Coronary artery (tissue), 2 donors: ENCODE data around the gene AFMID.

Experiments
- DNase-seq: peaks from one replicate; pipeline ENCODE4 v3.0.0-alpha.2; 2017; ENCODE audit warnings: low spot score
- H3K27ac ChIP-seq, 2 donors: fragments of 200-600 bp; sonication (generic); one replicate each; pipeline ENCODE4 v1.5.1; 2016 to 2019
- H3K4me3 ChIP-seq: fragments of 200-600 bp; sonication (generic); 2 replicates; pipeline ENCODE4 v1.5.1; 2016; ENCODE audit warnings: mild to moderate bottlenecking, moderate library complexity
- CTCF ChIP-seq: fragments of 200-600 bp; sonication (generic); IDR thresholded peaks from one replicate; pipeline ENCODE4 v1.5.1; 2019; ENCODE audit warnings: antibody characterized with exemption

AFMID gene

GRCh38 chr17:78238823-78239488 is 51.8 kb downstream of the AFMID start:
- Histone ChIP-seq H3K27ac (no peak overlapping the region), H3K4me3 (no peak overlapping the region)
- DNase-seq, result no peak
- no peak for TF ChIP-seq CTCF

GRCh38 chr17:78239489-78239931 is 52.3 kb downstream of the AFMID start:
- no peak overlapping the region for H3K27ac ChIP-seq
- H3K4me3 ChIP-seq, result no peak overlapping the region
- TF ChIP-seq CTCF, result no peak
- no peak for DNase-seq

- no peak for TF ChIP-seq CTCF
- no peak overlapping the region for H3K27ac ChIP-seq
- no peak overlapping the region for H3K4me3 ChIP-seq
- no peak for DNase-seq
Measured at GRCh38 chr17:78240012-78240655, 53.0 kb downstream of the AFMID start.

GRCh38 chr17:78240839-78241238 is 53.7 kb downstream of the AFMID start:
- no peak for DNase-seq
- Histone ChIP-seq H3K4me3 (no peak overlapping the region), H3K27ac (no peak overlapping the region)
- TF ChIP-seq CTCF, result no peak

GRCh38 chr17:78241277-78242023 is 54.3 kb downstream of the AFMID start:
- Histone ChIP-seq H3K27ac (no peak overlapping the region), H3K4me3 (no peak overlapping the region)
- no peak for DNase-seq
- TF ChIP-seq CTCF, result no peak

- H3K4me3 ChIP-seq, result no peak overlapping the region
- no peak for TF ChIP-seq CTCF
- no peak for DNase-seq
- H3K27ac ChIP-seq, result no peak overlapping the region
Measured at GRCh38 chr17:78242024-78242742, 55.0 kb downstream of the AFMID start.
